HEK293T (cell line): ENCODE data around the gene RNF144B.

ENCODE experiments used
- ARNT ChIP-seq: fragments of 450-650 bp; IDR thresholded peaks from 2 replicates; pipeline ENCODE4 v1.6.1; 2017; ENCODE audit warnings: mild to moderate bottlenecking
- CTBP1 ChIP-seq: fragments of 450-650 bp; IDR thresholded peaks from 2 replicates; pipeline ENCODE4 v1.6.1; 2016; ENCODE audit warnings: borderline replicate concordance
- FOXM1 ChIP-seq: fragments of 450-650 bp; IDR thresholded peaks from 2 replicates; pipeline ENCODE4 v1.6.1; 2017; ENCODE audit warnings: mild to moderate bottlenecking, borderline replicate concordance
- HDGF ChIP-seq: fragments of 450-650 bp; IDR thresholded peaks from 2 replicates; pipeline ENCODE4 v1.6.1; 2017; ENCODE audit warnings: antibody characterized with exemption, borderline replicate concordance
- SP1 ChIP-seq: fragments of 450-650 bp; IDR thresholded peaks from 2 replicates; pipeline ENCODE4 v1.6.1; 2017

DNA sequence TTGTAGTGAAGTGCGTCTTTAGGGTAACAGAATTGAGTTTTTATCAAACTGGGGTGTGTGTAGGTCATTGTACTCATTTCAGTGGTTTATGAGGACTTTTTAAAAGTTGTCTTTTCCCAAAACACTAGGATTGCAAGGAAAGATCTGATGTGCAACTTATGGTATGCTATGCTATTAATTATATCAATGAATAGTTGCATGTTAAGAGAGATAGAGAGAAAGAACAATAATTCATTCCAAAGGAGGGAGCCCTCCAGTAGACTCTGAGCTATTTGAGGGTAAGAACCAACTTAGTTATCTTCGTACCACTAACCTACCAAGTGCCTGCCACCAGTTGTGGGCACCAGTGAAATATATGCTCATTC is 117.1 kb downstream of the RNF144B start:
- TF ChIP-seq CTBP1: no peak
- no peak for TF ChIP-seq ARNT
- no peak for TF ChIP-seq FOXM1
- TF ChIP-seq SP1: no peak
- TF ChIP-seq HDGF: no peak
